ENCODE measurements around the gene AGR2.

GRCh38 chr7:16810573-16810972 lies 5.8 kb upstream of the AGR2 start:
- TF ChIP-seq YY1 (IDR thresholded peaks at IDR 0.05; ENCODE audit: insufficient read depth, insufficient read length) (no peak), ZNF274 (IDR thresholded peaks at IDR 0.05; ENCODE audit: low read depth, low read length) (no peak), SUZ12 (IDR thresholded peaks at IDR 0.05; ENCODE audit: extremely low read depth, insufficient read depth, insufficient read length) (no peak)
